GM18909 (cell line): ENCODE data around the gene FAM149A.

Experiments
- ATAC-seq: cut with Tn5 transposase; IDR thresholded peaks from one replicate; pipeline ENCODE4 v1.9.1; 2021; ENCODE audit warnings: mild to moderate bottlenecking; ENCODE audit not compliant: unreplicated experiment, poor library complexity

The FAM149A gene

DNA sequence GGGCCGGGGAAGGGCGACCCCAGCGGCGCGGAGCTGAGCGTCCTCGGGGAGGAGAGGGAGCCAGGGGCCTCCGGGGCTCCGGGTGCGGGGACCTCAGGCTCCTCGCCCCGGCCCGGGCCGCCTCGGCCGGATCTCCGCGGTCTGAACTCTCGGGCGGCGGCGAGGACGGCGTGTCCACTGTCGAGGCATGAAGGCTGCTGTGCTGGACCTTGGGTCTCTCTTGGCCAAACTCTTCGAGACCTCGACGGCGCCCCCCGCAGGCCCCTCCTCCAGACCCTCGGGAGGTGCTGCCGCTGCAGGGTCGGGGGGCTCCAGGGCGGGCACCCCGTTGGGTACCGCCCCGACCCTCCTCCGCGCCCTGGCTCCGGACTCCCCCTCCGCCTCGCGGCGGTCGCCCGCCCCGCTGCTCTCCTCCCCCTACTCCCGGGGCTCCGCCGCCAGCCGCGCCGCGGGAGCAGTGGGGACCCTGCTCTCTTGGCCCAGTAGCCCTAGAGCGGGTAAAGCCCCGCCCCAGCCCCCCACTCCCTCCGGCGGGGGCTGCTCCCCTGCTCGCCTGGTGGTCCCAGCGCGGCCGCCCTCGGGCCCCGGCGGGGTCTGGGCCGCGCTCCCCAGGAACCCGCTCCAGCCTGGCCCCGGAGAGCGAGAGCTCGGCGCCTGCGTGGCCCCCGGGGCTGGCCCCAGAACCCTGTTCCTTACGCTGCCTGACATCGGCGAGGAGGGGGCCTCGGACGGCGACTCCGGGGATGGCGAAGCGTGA, 564 bp downstream of the FAM149A start:
- peak; percentile 46 for ATAC-seq

DNA sequence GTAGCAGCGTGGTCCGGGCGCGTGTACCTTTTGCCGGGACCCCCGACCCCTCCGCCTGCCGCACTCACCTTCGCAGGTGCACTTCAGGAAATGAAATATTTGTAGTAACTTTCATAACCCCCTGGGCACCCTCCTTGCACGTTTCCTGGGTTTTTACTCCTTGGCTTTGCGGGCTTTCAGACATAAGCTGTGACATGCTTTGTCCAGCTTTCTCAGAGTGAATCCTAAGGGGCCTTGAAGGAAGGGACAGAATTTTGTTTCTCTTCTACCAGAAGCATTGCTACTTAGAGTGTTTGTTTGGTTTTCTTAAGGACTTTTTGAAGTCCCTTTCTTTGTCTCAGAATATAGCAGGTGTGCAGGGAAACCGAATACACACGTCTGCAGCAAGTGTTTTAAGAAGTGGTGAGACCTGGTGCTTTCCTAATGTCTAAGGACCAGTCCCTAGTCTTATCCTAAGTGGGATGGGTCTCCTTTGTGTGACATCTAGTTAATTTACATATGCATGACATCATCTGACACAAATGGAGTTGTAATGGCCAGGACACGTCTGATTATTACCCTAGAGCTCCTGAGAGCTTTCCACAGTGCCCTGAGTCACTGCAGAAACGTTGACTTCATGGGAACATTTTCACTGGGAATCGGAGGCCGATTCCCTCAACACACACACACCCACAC, 1.3 kb downstream of the FAM149A start:
- ATAC-seq = peak; percentile 4

- no peak for ATAC-seq
Observed at GRCh38 chr4:186107947-186108346, 3.4 kb downstream of the FAM149A start.

- no peak for ATAC-seq
Observed at GRCh38 chr4:186108391-186108790, 3.9 kb downstream of the FAM149A start.

- no peak for ATAC-seq
Observed at GRCh38 chr4:186109245-186109644, 4.7 kb downstream of the FAM149A start.

GRCh38 chr4:186116697-186117096, 12.2 kb downstream of the FAM149A start:
- no peak for ATAC-seq

DNA sequence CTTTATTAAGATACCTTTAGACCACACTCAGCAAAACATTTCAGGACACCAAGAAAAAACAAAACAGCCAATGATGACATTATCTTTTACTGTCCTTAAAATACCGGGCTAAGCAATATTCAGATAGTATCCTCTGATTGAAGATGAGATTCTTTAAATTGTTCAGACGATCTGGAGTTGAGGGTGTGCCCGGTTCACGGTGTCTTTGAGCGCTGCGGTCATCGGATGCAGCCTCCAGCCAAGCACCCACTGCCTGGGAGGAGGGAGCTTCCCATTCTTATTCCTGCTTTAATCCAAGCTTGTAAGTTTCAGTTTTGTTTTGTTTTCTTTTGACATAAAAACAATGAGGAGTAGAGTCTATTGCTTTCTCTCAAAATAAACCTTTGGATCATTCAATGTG, 14.1 kb downstream of the FAM149A start:
- no peak for ATAC-seq

- no peak for ATAC-seq
Observed at GRCh38 chr4:186121057-186121456, 16.6 kb downstream of the FAM149A start.

DNA sequence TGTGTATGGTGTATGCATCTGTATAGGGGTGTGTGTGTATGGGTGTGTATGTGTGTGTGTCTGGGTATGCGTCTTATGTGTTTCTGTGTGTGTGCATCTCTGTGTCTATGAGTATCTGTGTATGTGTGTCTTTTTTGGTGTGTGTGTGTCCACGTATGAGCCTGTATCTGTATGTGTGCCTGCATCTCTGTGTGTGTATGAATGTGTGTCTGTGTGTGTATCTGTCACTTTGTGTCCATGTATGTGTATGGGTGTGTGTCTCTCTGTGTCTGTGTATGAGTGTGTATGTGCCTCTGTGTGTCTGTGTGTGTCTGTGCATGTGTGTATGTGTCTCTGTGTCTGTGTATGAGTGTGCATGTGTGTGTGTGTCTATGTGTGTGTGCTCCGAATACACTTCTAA, 24.3 kb downstream of the FAM149A start:
- ATAC-seq = no peak

GRCh38 chr4:186131935-186132334, 27.4 kb downstream of the FAM149A start:
- no peak for ATAC-seq

DNA sequence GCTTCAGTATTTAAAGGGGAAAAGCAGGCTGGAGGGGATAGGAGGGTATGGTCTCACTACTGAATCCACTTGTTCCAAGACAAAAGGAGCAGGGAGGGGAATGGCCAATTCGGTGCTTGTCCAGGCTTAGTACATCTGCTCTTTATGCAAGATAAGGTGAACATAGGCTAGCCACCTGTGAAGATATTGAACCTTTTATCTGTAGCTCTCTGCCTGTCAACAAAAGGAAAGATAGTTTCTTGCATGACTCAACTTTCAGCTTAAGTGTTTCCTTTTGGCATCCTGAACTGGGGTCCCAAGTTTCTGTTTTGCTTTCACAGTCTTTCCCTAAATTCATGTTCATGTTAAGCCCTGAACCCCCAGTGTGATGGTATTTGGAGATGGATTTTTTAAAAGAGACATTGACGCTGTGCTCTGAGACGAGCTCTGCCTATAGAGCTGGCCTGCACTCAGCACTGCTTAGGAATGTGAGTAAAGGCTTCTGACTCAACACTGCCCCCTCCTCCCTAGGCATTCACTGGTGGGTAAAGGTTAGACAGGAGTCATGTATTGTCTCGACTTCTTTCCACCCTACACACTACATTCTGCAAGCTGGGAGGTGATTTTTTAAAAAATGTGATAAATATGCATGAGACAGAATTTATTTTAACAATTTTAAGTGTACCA, 28.2 kb downstream of the FAM149A start:
- ATAC-seq = peak; percentile 33

- ATAC-seq = peak; percentile 98
Observed at GRCh38 chr4:186134257-186134656, 29.8 kb downstream of the FAM149A start.

DNA sequence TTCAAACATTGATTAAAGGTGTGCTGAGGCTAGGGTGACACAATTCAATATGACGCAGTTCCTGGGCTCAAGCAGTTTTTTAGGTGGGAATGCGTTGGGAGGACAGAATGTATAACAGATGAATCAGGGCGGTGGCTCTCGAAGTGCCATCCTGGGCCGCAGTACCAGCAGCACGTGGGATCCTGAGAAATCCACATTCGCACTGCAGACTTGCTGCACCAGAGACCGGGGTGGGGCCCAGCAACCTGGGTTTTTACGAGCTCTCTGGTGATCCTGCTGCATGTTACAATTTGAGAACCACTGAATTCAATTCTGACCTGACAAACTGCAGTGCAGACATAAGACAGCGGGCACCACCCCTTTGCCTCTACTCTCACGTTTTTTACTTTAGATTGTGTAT, 30.4 kb downstream of the FAM149A start:
- ATAC-seq = no peak

GRCh38 chr4:186137196-186137794, 32.8 kb downstream of the FAM149A start:
- peak; percentile 51 for ATAC-seq

DNA sequence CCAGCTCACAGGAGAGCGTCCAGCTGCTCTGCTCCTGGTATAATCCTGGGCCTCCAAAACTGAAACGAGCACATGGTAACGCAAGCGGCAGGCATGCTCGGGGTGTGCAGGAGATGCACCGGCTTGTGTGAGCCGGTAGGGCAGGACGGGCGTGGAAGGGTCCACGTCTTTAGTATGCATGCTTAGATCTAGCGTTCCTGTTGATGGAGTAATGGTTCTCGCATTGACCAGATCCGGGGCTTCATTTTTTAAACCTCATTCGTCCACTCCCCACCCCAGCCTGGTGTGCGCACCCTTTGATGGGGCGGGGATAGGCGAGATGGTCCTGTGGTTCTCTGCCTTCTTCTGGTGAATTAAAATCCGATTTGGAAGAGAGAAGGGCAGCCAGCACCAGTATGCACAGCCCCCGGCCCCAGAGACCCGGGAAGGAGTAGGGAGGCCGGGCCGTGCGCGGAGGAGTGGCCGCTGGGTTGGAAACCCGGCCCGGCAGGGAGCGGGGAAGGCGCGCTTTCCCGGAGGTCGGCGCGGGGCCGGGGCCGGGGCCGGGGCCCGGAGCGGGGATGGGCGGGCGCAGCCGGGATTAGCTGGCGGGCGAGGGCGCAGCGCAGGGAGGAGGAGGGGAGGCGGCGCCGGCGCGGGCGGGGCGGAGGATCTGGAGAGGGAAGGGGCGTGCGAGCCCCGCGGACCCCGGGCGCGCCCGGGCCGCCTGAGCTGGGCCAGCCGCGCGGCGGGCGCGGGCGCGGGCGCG, 39.9 kb downstream of the FAM149A start:
- peak; percentile 54 for ATAC-seq

DNA sequence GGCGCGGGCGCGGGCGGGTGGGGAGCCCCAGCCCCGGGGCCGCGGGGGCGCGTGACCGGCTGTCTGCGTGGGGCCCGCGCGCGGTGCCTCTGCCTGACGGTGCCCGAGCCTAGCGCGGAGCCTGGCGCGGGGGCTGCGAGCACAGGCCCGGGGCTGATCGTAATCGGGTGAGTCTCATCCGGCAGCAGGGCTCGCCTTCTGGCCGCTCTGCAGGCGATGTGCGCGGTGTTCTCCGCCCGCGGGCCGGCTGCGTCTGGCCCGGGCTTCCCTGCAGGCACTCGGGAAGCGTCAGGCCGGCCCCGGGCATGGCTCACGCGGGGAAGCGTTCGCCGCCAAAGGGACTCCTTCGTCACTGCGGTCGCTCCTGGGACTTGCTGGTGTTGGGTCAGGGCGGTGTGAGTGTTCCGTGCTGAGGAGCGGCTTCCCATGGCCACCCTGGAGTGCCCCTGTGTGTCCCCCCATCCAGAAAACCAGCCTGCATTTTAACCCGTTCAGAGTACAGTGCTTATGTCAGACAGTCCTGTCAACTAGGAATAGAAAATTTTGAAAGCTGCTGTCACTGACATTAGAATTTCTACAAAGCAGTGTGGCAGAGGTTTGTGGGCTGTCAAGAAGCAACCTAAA, 40.6 kb downstream of the FAM149A start:
- peak; percentile 53 for ATAC-seq

DNA sequence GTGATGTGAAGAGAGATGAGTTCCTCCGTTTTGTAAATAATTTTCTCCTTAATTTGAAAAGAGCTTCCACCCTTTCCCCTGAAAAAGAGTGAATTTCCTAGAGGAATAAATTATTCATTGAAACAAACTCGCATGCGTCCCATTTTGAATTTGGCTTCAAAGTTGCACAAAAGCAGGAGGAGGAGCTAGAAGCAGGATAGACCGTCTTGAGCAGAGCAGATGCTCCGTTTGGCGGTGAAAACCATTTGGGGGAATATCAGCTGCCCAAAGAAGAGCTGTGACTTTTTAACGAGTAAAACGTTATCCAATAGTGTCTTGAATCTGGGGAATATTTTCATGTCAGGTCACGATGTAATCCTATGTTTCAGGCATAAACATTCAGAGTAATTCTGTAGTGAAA, 42.0 kb downstream of the FAM149A start:
- no peak for ATAC-seq

- ATAC-seq = no peak
Observed at GRCh38 chr4:186148336-186148975, 44.0 kb downstream of the FAM149A start.

DNA sequence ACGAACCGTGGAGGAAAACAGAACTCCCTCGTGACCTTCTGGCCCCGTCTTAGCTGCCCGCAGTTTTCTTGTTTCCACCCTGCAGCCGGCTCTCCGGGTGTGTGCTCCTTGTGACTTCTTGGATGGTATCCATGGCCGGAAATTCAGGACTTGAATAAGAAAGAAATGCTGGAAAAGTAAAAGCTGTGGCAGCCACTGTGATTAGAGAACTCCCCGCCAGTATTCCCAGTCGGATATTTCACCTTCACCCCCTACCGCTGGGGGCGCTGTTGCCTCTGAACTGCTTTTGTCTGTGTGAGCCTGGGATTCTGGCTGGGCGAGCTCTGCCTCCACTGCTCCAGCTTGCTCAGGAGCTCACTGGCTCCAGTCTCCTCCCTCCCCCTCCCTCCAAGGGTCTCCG, 45.4 kb downstream of the FAM149A start:
- peak; percentile 34 for ATAC-seq
